Smooth muscle cell (in vitro differentiated cells): ENCODE measurements around the gene MPZL2. TPM values are rescaled to one million over a fixed set of nuclear protein-coding genes. Genes with fewer than 3 reads are reported as not detected.
"Not testable (repeated sequence)": the region's sequence is repeated elsewhere in the genome, so short reads cannot be mapped to it uniquely, and the experiment has no call there.

Source experiments
- DNase-seq: peaks from one replicate; lab custom pipeline; 2025; ENCODE audit not compliant: unreplicated experiment; lab: John Stamatoyannopoulos, UW
- H2AFZ ChIP-seq: fragments of 200-600 bp; sonication (generic); 2 replicates; pipeline ENCODE4 v1.6.0; 2016; ENCODE audit warnings: antibody characterized with exemption, low read depth, mild to moderate bottlenecking
- H3F3A ChIP-seq: fragments of 200-600 bp; sonication (generic); 2 replicates; pipeline ENCODE4 v1.6.0; 2017; ENCODE audit warnings: antibody characterized with exemption, low read depth
- H3K27ac ChIP-seq: fragments of 200-600 bp; sonication (generic); 2 replicates; pipeline ENCODE4 v1.5.1; 2016; ENCODE audit warnings: low read depth, mild to moderate bottlenecking
- H3K27me3 ChIP-seq: fragments of 200-600 bp; sonication (generic); 2 replicates; pipeline ENCODE4 v1.6.1; 2016; ENCODE audit warnings: low read depth, mild to moderate bottlenecking
- H3K36me3 ChIP-seq: fragments of 200-600 bp; sonication (generic); 2 replicates; pipeline ENCODE4 v1.5.1; 2016; ENCODE audit warnings: low read depth
- H3K4me1 ChIP-seq: fragments of 200-600 bp; sonication (generic); 2 replicates; pipeline ENCODE4 v1.5.1; 2016; ENCODE audit warnings: low read depth
- H3K4me2 ChIP-seq: fragments of 200-600 bp; sonication (generic); 2 replicates; pipeline ENCODE4 v1.6.0; 2016; ENCODE audit warnings: mild to moderate bottlenecking
- H3K4me3 ChIP-seq: fragments of 200-600 bp; sonication (generic); 2 replicates; pipeline ENCODE4 v1.5.1; 2016; ENCODE audit warnings: mild to moderate bottlenecking
- H3K79me2 ChIP-seq: fragments of 200-600 bp; sonication (generic); 2 replicates; pipeline ENCODE4 v1.6.0; 2016; ENCODE audit warnings: low read depth, mild to moderate bottlenecking
- H3K9ac ChIP-seq: fragments of 200-600 bp; sonication (generic); 2 replicates; pipeline ENCODE4 v1.6.0; 2016; ENCODE audit warnings: low read depth
- H3K9me3 ChIP-seq: fragments of 200-600 bp; sonication (generic); replicated peaks from 2 replicates; pipeline ENCODE4 v1.5.1; 2016; ENCODE audit warnings: low read depth
- H4K20me1 ChIP-seq: fragments of 200-600 bp; sonication (generic); 2 replicates; pipeline ENCODE4 v1.6.0; 2016; ENCODE audit warnings: low read depth
- WGBS: methylation state at CpG from one replicate; pipeline ENCODE4 v1.1.7; 2016; ENCODE audit warnings: low lambda C conversion rate; 5-methylcytosine and 5-hydroxymethylcytosine counted together
- polyA plus RNA-seq: library from polyadenylated mRNA; unstranded; fragments of >200 nt; fragmentation: Nextera tagmentation; extraction: Ambion mirVana; gene quantifications from 2 replicates; pipeline ENCODE4 v1.2.1, GENCODE V29; 2016
- total RNA-seq: library from RNA; depleted of rRNA; stranded (reverse); fragments of >200 nt; gene quantifications from 2 replicates; pipeline ENCODE4 v1.2.3, GENCODE V29; 2014
- TF ChIP-seq, protein P1 (sequence below): fragments of 200-600 bp; sonication (generic); IDR thresholded peaks from 2 replicates; pipeline ENCODE4 v1.5.1; 2017; ENCODE audit warnings: borderline replicate concordance, mild to moderate bottlenecking, antibody characterized with exemption; ENCODE audit not compliant: insufficient read depth, poor library complexity, severe bottlenecking

The MPZL2 gene
- total and polyA plus RNA-seq, 2 experiments from 2014 or later: 5.5 to 53.9 TPM

DNA sequence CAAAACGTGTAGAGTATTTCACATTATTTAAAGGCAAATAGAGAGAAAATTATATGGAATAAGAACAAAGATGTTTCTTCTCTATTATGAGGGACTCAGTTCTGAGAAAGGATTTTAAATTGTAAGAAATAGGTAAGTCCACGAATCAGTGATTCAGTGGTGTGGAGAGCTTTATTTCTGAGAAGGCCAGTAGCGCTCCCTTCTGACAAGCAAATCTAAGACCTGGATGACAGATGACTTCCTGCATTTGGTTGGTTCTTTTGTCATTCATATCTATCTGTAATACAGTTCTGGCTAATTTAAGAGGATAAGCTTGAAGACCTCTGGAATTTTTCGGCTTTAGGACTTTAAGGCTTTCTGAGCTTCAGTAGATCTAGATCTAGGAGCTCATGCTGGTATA, 47.4 kb upstream of the MPZL2 start:
- H3F3A ChIP-seq: no peaks in the 10 kb centered on the region
- WGBS: 75% methylated on average over 4 of the region's 4 CpGs
- H3K9ac ChIP-seq: no peak overlapping the region
- no peak overlapping the region for H3K4me2 ChIP-seq
- H3K79me2 ChIP-seq: no peaks in the 10 kb centered on the region
- no peak overlapping the region for H2AFZ ChIP-seq
- TF ChIP-seq, protein P1, sequence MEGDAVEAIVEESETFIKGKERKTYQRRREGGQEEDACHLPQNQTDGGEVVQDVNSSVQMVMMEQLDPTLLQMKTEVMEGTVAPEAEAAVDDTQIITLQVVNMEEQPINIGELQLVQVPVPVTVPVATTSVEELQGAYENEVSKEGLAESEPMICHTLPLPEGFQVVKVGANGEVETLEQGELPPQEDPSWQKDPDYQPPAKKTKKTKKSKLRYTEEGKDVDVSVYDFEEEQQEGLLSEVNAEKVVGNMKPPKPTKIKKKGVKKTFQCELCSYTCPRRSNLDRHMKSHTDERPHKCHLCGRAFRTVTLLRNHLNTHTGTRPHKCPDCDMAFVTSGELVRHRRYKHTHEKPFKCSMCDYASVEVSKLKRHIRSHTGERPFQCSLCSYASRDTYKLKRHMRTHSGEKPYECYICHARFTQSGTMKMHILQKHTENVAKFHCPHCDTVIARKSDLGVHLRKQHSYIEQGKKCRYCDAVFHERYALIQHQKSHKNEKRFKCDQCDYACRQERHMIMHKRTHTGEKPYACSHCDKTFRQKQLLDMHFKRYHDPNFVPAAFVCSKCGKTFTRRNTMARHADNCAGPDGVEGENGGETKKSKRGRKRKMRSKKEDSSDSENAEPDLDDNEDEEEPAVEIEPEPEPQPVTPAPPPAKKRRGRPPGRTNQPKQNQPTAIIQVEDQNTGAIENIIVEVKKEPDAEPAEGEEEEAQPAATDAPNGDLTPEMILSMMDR: no peak
- no peaks in the 10 kb centered on the region for H4K20me1 ChIP-seq
- no peaks in the 10 kb centered on the region for H3K36me3 ChIP-seq
- H3K27me3 ChIP-seq: peaks cover 7% of the 10 kb centered on the region
- H3K4me1 ChIP-seq: peaks cover 14% of the 10 kb centered on the region
- no peak overlapping the region for H3K4me3 ChIP-seq
- no peak for DNase-seq
- H3K9me3 ChIP-seq: no peaks in the 10 kb centered on the region
- H3K27ac ChIP-seq: no peak overlapping the region

DNA sequence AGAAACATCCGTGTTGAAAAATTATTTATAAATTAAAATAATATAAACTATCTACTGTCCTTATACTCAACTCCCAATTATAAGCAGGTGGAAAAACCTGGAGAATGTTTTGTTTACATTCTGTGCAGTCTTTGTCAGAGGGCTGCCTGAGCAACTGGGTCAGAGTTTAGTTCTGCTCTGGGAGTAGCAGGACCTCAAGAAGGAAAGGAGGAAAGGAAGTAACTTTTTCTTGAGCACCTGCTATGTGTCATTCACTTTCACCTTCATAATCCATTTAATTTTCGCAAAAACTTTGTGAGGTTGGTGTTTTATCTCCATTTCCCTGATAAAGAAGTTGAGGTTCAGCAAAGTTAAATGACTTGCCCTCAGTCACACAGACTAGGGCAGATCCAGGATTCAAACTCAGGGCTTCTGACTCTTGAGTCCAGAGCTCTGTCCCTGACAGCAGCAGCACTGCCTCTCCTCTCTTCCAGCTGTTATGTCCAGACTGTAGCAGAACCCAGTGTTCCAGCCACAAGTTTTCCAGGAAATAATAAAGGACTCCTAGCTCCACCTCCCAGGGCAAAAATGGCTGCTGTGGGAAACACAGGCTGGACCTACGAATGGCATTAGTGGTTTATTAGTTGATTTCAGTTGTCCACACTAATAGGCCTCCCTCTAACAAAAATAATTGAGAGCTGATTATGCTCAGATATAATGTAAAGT, 46.8 kb upstream of the MPZL2 start:
- WGBS: 81% methylated on average over 3 of the region's 3 CpGs
- Histone ChIP-seq H3K27ac (no peak overlapping the region), H3K79me2 (no peaks in the 10 kb centered on the region), H3K4me1 (peaks cover 8% of the 10 kb centered on the region), H3K4me3 (no peak overlapping the region), H4K20me1 (no peaks in the 10 kb centered on the region), H3K27me3 (peaks cover 7% of the 10 kb centered on the region), H2AFZ (no peak overlapping the region), H3K9ac (no peak overlapping the region), H3K36me3 (no peaks in the 10 kb centered on the region), H3K4me2 (no peak overlapping the region), H3F3A (no peaks in the 10 kb centered on the region), H3K9me3 (no peaks in the 10 kb centered on the region)
- no peak for DNase-seq
- TF ChIP-seq, protein P1: no peak

DNA sequence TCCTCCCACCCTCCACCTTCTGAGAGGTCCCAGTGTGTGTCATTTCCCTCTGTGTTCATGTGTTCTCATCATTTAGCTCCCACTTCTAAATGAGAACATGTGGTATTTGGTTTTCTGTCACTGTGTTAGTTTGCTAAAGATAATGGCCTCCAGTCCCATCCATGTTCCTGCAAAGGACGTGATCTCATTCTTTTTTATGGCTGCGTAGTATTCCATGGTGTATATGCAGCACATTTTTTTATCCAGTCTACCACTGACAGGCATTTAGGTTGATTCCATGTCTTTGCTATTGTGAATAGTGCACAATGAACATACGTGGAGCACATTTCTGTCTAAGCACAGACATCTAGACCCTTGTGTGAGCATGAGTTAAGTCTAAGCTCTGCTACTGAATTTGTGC, 46.2 kb upstream of the MPZL2 start:
- Histone ChIP-seq H4K20me1 (no peaks in the 10 kb centered on the region), H3F3A (no peaks in the 10 kb centered on the region), H3K79me2 (no peaks in the 10 kb centered on the region), H3K27ac (no peak overlapping the region), H3K4me1 (peaks cover 3% of the 10 kb centered on the region), H3K4me2 (no peak overlapping the region), H3K9ac (no peak overlapping the region), H2AFZ (no peak overlapping the region), H3K36me3 (no peaks in the 10 kb centered on the region), H3K27me3 (peaks cover 7% of the 10 kb centered on the region), H3K4me3 (no peak overlapping the region), H3K9me3 (no peaks in the 10 kb centered on the region)
- no peak for DNase-seq
- TF ChIP-seq, protein P1: no peak
- WGBS: 96% methylated on average over 3 of the region's 3 CpGs

DNA sequence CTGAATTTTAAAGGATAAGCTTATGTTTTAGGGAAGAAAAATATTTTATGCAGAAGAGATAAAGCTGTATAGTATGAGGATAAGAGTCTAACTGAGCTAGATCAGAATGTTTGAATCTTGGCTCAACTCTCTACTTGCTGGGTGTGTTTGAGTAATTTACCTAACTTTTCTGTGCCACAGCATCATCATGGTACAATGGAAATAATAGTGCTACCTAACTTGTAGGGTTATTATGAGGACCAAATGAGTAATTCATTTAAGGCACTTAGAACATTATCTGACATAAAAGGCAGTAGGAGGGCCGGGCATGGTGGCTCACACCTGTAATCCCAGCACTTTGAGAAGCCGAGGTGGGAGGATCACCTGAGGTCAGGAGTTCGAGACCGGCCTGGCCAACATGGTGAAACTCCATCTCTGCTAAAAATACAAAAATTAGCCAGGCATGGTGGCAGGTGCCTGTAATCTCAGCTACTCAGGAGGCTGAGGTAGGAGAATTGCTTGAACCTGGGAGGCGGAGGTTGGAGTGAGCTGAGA, 45.0 kb upstream of the MPZL2 start:
- not testable (repeated sequence) for H3K27ac ChIP-seq, H3K4me3 ChIP-seq, H3K36me3 ChIP-seq, DNase-seq, H4K20me1 ChIP-seq, H3K4me2 ChIP-seq, H3K9me3 ChIP-seq, H3K9ac ChIP-seq, H3K27me3 ChIP-seq, H2AFZ ChIP-seq, H3K79me2 ChIP-seq, H3K4me1 ChIP-seq, H3F3A ChIP-seq
- 94% methylated on average over 5 of the region's 5 CpGs for WGBS
